ENCODE data around the gene C11orf98. TPM values are rescaled to one million over a fixed set of nuclear protein-coding genes. Genes with fewer than 3 reads are reported as not detected.

C11orf98 gene
- total RNA-seq, 2 donors from 2014 or later = 27.8 to 68.0 TPM

- peaks cover 6% of the 10 kb centered on the region for H3K4me1 ChIP-seq (replicated peaks)
- no peak for DNase-seq (ENCODE audit: low spot score)
- H3K27ac ChIP-seq = no peak overlapping the region
- H3K9me3 ChIP-seq = no peaks in the 10 kb centered on the region
- no peak overlapping the region for H3K4me3 ChIP-seq
- H3K36me3 ChIP-seq = peaks cover 0 to 2% of the 10 kb centered on the region in 2 donors
- no peaks in the 10 kb centered on the region for H3K27me3 ChIP-seq (replicated peaks; ENCODE audit: insufficient read depth)
- intact Hi-C loops (cut with DNase I) = no loop called here
- 91% methylated on average over 24 of the region's 24 CpGs for WGBS
- no peak for TF ChIP-seq POLR2A (IDR thresholded peaks at IDR 0.05)
- no peak for TF ChIP-seq POLR2AphosphoS5 (IDR thresholded peaks at IDR 0.05)
Observed at GRCh38 chr11:62648185-62648966, 16.6 kb downstream of the C11orf98 start.

- Histone ChIP-seq H3K27me3 (replicated peaks; ENCODE audit: insufficient read depth) (no peaks in the 10 kb centered on the region), H3K4me1 (replicated peaks) (peaks cover 6% of the 10 kb centered on the region), H3K4me3 (no peak overlapping the region), H3K9me3 (no peaks in the 10 kb centered on the region), H3K27ac (no peak overlapping the region), H3K36me3 (peaks cover 0 to 2% of the 10 kb centered on the region in 2 donors)
- no peak for DNase-seq (ENCODE audit: low spot score)
- TF ChIP-seq POLR2AphosphoS5 (IDR thresholded peaks at IDR 0.05) (no peak), POLR2A (IDR thresholded peaks at IDR 0.05) (no peak), CTCF (IDR thresholded peaks at IDR 0.05) (no peak)
- 91% methylated on average over 6 of the region's 6 CpGs for WGBS
- intact Hi-C loops (cut with DNase I) = no loop called here
Observed at GRCh38 chr11:62647609-62648005, 17.4 kb downstream of the C11orf98 start.

GRCh38 chr11:62646825-62647608 is 18.0 kb downstream of the C11orf98 start:
- peaks cover 0 to 2% of the 10 kb centered on the region in 2 donors for H3K36me3 ChIP-seq
- no peaks in the 10 kb centered on the region for H3K9me3 ChIP-seq
- H3K4me1 ChIP-seq (replicated peaks) = peaks cover under 1% of the 10 kb centered on the region
- H3K27me3 ChIP-seq (replicated peaks; ENCODE audit: insufficient read depth) = no peaks in the 10 kb centered on the region
- H3K27ac ChIP-seq = peak overlapping the region in 1 of 2 donors; percentile 89
- DNase-seq (ENCODE audit: low spot score) = no peak
- intact Hi-C loops (cut with DNase I) = no loop called here
- H3K4me3 ChIP-seq = peak overlapping the region in 1 of 2 donors; percentile 73
- TF ChIP-seq CTCF (IDR thresholded peaks at IDR 0.05) = no peak
- no peak for TF ChIP-seq POLR2AphosphoS5 (IDR thresholded peaks at IDR 0.05)
- WGBS = 60% methylated on average over 25 of the region's 32 CpGs

GRCh38 chr11:62645946-62646824 is 18.8 kb downstream of the C11orf98 start, which contains the start of gene GANAB:
GANAB (minus strand) TSS chr11:62646613; CDS start chr11:62646599, 14 bp downstream.
- no peaks in the 10 kb centered on the region for H3K27me3 ChIP-seq (replicated peaks; ENCODE audit: insufficient read depth)
- H3K9me3 ChIP-seq = no peaks in the 10 kb centered on the region
- peak; percentile 100 for DNase-seq (ENCODE audit: low spot score)
- peak within 1 kb of the TSS; percentile 86 to 89 for H3K27ac ChIP-seq
- no peaks in the 10 kb centered on the region for H3K4me1 ChIP-seq (replicated peaks)
- H3K4me3 ChIP-seq = peak within 1 kb of the TSS; percentile 73 to 98
- intact Hi-C loops (cut with DNase I) = no loop called here
- H3K36me3 ChIP-seq = peaks cover 0 to 2% of the 10 kb centered on the region in 2 donors
- 0% methylated on average over 69 of the region's 73 CpGs for WGBS
- TF ChIP-seq POLR2AphosphoS5 (IDR thresholded peaks at IDR 0.05) (peak; percentile 98), POLR2A (IDR thresholded peaks at IDR 0.05) (peak; percentile 75), CTCF (IDR thresholded peaks at IDR 0.05) (no peak)

GRCh38 chr11:62645671-62645945 is 19.4 kb downstream of the C11orf98 start:
- peak overlapping the region; percentile 86 to 89 for H3K27ac ChIP-seq
- peak overlapping the region; percentile 73 to 98 for H3K4me3 ChIP-seq
- no peak for DNase-seq (ENCODE audit: low spot score)
- intact Hi-C loops (cut with DNase I) = no loop called here
- H3K4me1 ChIP-seq (replicated peaks) = no peaks in the 10 kb centered on the region
- H3K27me3 ChIP-seq (replicated peaks; ENCODE audit: insufficient read depth) = no peaks in the 10 kb centered on the region
- no peaks in the 10 kb centered on the region for H3K9me3 ChIP-seq
- H3K36me3 ChIP-seq = peaks cover 0 to 2% of the 10 kb centered on the region in 2 donors
- WGBS = 9% methylated on average over 11 of the region's 11 CpGs
- TF ChIP-seq CTCF (IDR thresholded peaks at IDR 0.05) = no peak
- TF ChIP-seq POLR2A (IDR thresholded peaks at IDR 0.05) = no peak
- no peak for TF ChIP-seq POLR2AphosphoS5 (IDR thresholded peaks at IDR 0.05)
